Pancreas (tissue), 10 donors: Measurements from ENCODE around the gene ZNF600. TPM values are rescaled to one million over a fixed set of nuclear protein-coding genes. Genes with fewer than 3 reads are reported as not detected.
"Not testable (repeated sequence)": the region's sequence is repeated elsewhere in the genome, so short reads cannot be mapped to it uniquely, and the experiment has no call there.

Experiments used
- ATAC-seq, 4 donors: fragments of 200-7000 bp; cut with Tn5 transposase; one replicate each; pipeline versions ENCODE4 v1.8.0 to v1.9.1; 2020; ENCODE audit warnings: mild to moderate bottlenecking in 4 of 4, moderate library complexity in 4 of 4
- DNase-seq, 6 donors: peaks; one replicate each; pipeline ENCODE4 v3.0.0-alpha.2; 2020
- FAIRE-seq: peaks from 2 replicates; lab custom pipeline; 2012; peaks lifted over from hg19 to GRCh38; lab: Jason Lieb, UNC
- H3K27ac ChIP-seq, 4 donors: fragments of 200-600 bp; sonication (generic); 1 replicate in 3 of 4; 2 replicates in 1 of 4; pipeline versions ENCODE4 v1.5.0 to v1.8.0; 2020
- H3K27me3 ChIP-seq, 4 donors: fragments of 200-600 bp; one replicate each; pipeline ENCODE4 v1.8.0; 2021
- H3K36me3 ChIP-seq, 3 donors: fragments of 200-600 bp; sonication (generic) in 1 of 3; one replicate each; pipeline versions ENCODE4 v1.5.0 to v1.8.0; 2020 to 2021
- H3K4me1 ChIP-seq, 3 donors: fragments of 200-600 bp; one replicate each; pipeline ENCODE4 v1.8.0; 2021
- H3K4me3 ChIP-seq, 4 donors: fragments of 200-600 bp; sonication (generic) in 2 of 4; one replicate each; pipeline versions ENCODE4 v1.5.0 to v1.8.0; 2020 to 2021
- H3K9me3 ChIP-seq, 4 donors: fragments of 200-600 bp; one replicate each; pipeline ENCODE4 v1.8.0; 2021
- CTCF ChIP-seq, 4 donors: fragments of 200-600 bp; sonication (generic) in 3 of 4; IDR thresholded peaks; one replicate each; pipeline versions ENCODE4 v1.5.0 to v1.8.0; 2021; ENCODE audit warnings: antibody characterized with exemption in 4 of 4
- WGBS, 2 donors: extraction: QIAGEN DNeasy Blood & Tissue Kit; methylation state at CpG; one replicate each; pipeline ENCODE4 v1.1.7; 2013; 5-methylcytosine and 5-hydroxymethylcytosine counted together
- intact Hi-C, 3 donors: fragments of 100-400 bp; cut with DNase I; formaldehyde crosslinking; loops; one replicate each; pipeline versions ENCODE4 v1.11.1 to v1.14.2; 2022
- polyA plus RNA-seq, 2 donors: library from polyadenylated mRNA; stranded (reverse); fragments of 200-250 nt; gene quantifications; one replicate each; pipeline ENCODE4 v1.2.3, GENCODE V29; 2013
- total RNA-seq, 6 donors: library from RNA; stranded (reverse); fragmentation: NEBNext Ultra II Directional in 4 of 6; extraction: Animal tissue kit (Norgen Biotek cat#: 25700) in 4 of 6; gene quantifications; one replicate each; pipeline versions ENCODE4 v1.2.1 to v1.2.4, GENCODE V29; 2021 to 2023
- donor health status: healthy with polysubstance abuse.
- donor health status: DM: no; HTN: no; CAD: no; lungs with moderate emphysema.
- donor health status: DM: no; HTN: no; CAD: no.
- donor health status: control.
- donor health status: control.
- donor health status: Bipolar disorder and iron deficiency.
- donor health status: DM: yes; HTN: yes; CAD: no.
- donor health status: DM: no; HTN: no; CAD: no.
- donor health status: DM: no; HTN: no; CAD: no.
- donor health status: DM: yes; HTN: yes; CAD: no.

Gene ZNF600
- total and polyA plus RNA-seq, 8 donors = 3.1 to 17.4 (median 5.3) TPM

- Histone ChIP-seq H3K36me3 (no peaks in the 10 kb centered on the region), H3K9me3 (no peaks in the 10 kb centered on the region), H3K27ac (no peak overlapping the region), H3K4me3 (no peak overlapping the region), H3K4me1 (no peaks in the 10 kb centered on the region), H3K27me3 (no peaks in the 10 kb centered on the region)
- 87 to 89% methylated on average over 7 of the region's 7 CpGs for WGBS, 2 donors
- ATAC-seq = no peak
- intact Hi-C loops = no loop called here
- TF ChIP-seq CTCF (IDR thresholded peaks at IDR 0.05) = no peak
- no peak for FAIRE-seq
- no peak for DNase-seq
These were observed 64.3 kb downstream of the ZNF600 start for GRCh38 chr19:52722062-52723003.

DNA sequence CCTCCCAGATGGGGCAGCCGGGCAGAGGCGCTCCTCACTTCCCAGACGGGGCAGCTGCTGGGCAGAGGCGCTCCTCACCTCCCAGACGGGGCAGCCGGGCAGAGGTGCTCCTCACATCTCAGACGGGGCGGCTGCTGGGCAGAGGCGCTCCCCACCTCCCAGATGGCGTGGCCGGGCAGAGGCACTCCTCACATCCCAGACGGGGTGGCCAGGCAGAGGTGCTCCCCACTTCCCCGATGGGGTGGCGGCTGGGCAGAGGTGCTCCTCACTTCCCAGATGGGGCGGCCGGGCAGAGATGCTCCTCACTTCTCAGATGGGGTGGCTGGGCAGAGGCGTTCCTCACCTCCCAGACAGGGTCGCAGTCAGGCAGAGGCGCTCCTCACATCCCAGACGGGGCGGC lies 66.0 kb downstream of the ZNF600 start:
- ATAC-seq, intact Hi-C loops, FAIRE-seq: not testable (repeated sequence)

GRCh38 chr19:52716522-52716921 lies 70.1 kb downstream of the ZNF600 start:
- Histone ChIP-seq H3K4me3 (no peak overlapping the region), H3K9me3 (no peaks in the 10 kb centered on the region), H3K36me3 (peaks cover 0 to 3% (median 0%) of the 10 kb centered on the region in 3 donors), H3K27me3 (no peaks in the 10 kb centered on the region), H3K4me1 (no peaks in the 10 kb centered on the region), H3K27ac (no peak overlapping the region)
- no peak for TF ChIP-seq CTCF (IDR thresholded peaks at IDR 0.05)
- FAIRE-seq (no peak), ATAC-seq (no peak), DNase-seq (no peak)
- 93 to 100% methylated on average over 1 of the region's 1 CpG for WGBS, 2 donors
- intact Hi-C loops = no loop called here

More for the DNA sequence above, 66.0 kb downstream of the ZNF600 start:
- H3K36me3 ChIP-seq, H3K9me3 ChIP-seq, H3K27ac ChIP-seq, DNase-seq, H3K4me3 ChIP-seq, H3K27me3 ChIP-seq, H3K4me1 ChIP-seq: not testable (repeated sequence)
- WGBS, 2 donors = 97% methylated on average over 20 to 21 of the region's 21 CpGs

GRCh38 chr19:52715902-52716301 lies 70.7 kb downstream of the ZNF600 start:
- ATAC-seq, FAIRE-seq, intact Hi-C loops, H3K36me3 ChIP-seq, H3K27me3 ChIP-seq, DNase-seq, H3K4me1 ChIP-seq, H3K27ac ChIP-seq, H3K9me3 ChIP-seq, H3K4me3 ChIP-seq: not testable (repeated sequence)
- 75 to 78% methylated on average over 4 of the region's 4 CpGs for WGBS, 2 donors

GRCh38 chr19:52715330-52715729 lies 71.3 kb downstream of the ZNF600 start:
- 91 to 92% methylated on average over 5 of the region's 5 CpGs for WGBS, 2 donors
- intact Hi-C loops = not testable (repeated sequence)

More at GRCh38 chr19:52715330-52715729, 71.3 kb downstream of the ZNF600 start:
- not testable (repeated sequence) for H3K4me1 ChIP-seq, ATAC-seq, H3K9me3 ChIP-seq, H3K4me3 ChIP-seq, H3K36me3 ChIP-seq, H3K27ac ChIP-seq, H3K27me3 ChIP-seq, FAIRE-seq, DNase-seq

Other genes with a start within 250 kb of the ZNF600 start
- gene ZNF701, start 216.5 kb downstream of the ZNF600 start, total RNA-seq = 10 to 100 TPM in 1 of 6 donors, 1 to 10 TPM in 5; 4.6 to 13.6 (median 7.4) TPM
- gene ZNF701, start 216.5 kb downstream of the ZNF600 start, polyA plus RNA-seq = 1 to 10 TPM; 4.2 to 6.6 TPM
- gene ZNF83, start 148.4 kb downstream of the ZNF600 start, total RNA-seq = 10 to 100 TPM in 5 of 6 donors, 1 to 10 TPM in 1; 8.7 to 36.9 (median 16.9) TPM
- 10 to 100 TPM; 57.1 to 86.8 TPM for gene ZNF83, start 148.4 kb downstream of the ZNF600 start, polyA plus RNA-seq
- gene ZNF611, start 51.7 kb downstream of the ZNF600 start, total RNA-seq = 10 to 100 TPM in 1 of 6 donors, 1 to 10 TPM in 5; 5.7 to 15.2 (median 7.0) TPM
- gene ZNF611, start 51.7 kb downstream of the ZNF600 start, polyA plus RNA-seq = 1 to 10 TPM; 3.4 to 6.2 TPM
- gene ZNF28, start 34.8 kb upstream of the ZNF600 start, total RNA-seq = 10 to 100 TPM in 1 of 6 donors, 1 to 10 TPM in 5; 4.9 to 13.5 (median 7.1) TPM
- 1 to 10 TPM; 2.3 to 2.8 TPM for gene ZNF28, start 34.8 kb upstream of the ZNF600 start, polyA plus RNA-seq
- 10 to 100 TPM in 2 of 6 donors, 1 to 10 TPM in 4; 7.0 to 14.7 (median 8.5) TPM for gene ZNF468, start 70.8 kb upstream of the ZNF600 start, total RNA-seq
- gene ZNF468, start 70.8 kb upstream of the ZNF600 start, polyA plus RNA-seq = 10 to 100 TPM in 1 of 2 donors, 1 to 10 TPM in 1; 6.5 to 10.0 TPM
- gene ZNF320, start 110.8 kb upstream of the ZNF600 start, total RNA-seq = 10 to 100 TPM in 1 of 6 donors, 1 to 10 TPM in 5; 2.8 to 21.3 (median 6.4) TPM
- 1 to 10 TPM; 3.6 to 7.3 TPM for gene ZNF320, start 110.8 kb upstream of the ZNF600 start, polyA plus RNA-seq
- 10 to 100 TPM in 1 of 6 donors, 1 to 10 TPM in 5; 4.0 to 10.8 (median 4.8) TPM for gene ZNF888, start 136.6 kb upstream of the ZNF600 start, total RNA-seq
- gene ZNF888, start 136.6 kb upstream of the ZNF600 start, polyA plus RNA-seq = 10 to 100 TPM in 1 of 2 donors, 1 to 10 TPM in 1; 5.8 to 10.5 TPM
- gene ZNF816, start 176.1 kb upstream of the ZNF600 start, total RNA-seq = 10 to 100 TPM in 1 of 6 donors, 1 to 10 TPM in 5; 3.6 to 12.1 (median 5.7) TPM
- 1 to 10 TPM; 3.2 to 4.1 TPM for gene ZNF816, start 176.1 kb upstream of the ZNF600 start, polyA plus RNA-seq
- gene ERVV-1, start 227.1 kb upstream of the ZNF600 start, total RNA-seq = not detected
- not detected for gene ERVV-1, start 227.1 kb upstream of the ZNF600 start, polyA plus RNA-seq